Hepatocyte (in vitro differentiated cells): ENCODE data around the gene CERS5.

Source experiments
- CTCF ChIP-seq: fragments of 200-600 bp; sonication (generic); IDR thresholded peaks from 2 replicates; pipeline ENCODE4 v1.5.1; 2016; ENCODE audit warnings: antibody characterized with exemption, mild to moderate bottlenecking; ENCODE audit not compliant: poor library complexity
- EZH2phosphoT487 ChIP-seq: fragments of 200-600 bp; sonication (generic); IDR thresholded peaks from one replicate; pipeline ENCODE4 v1.6.1; 2018; ENCODE audit warnings: antibody characterized with exemption, mild to moderate bottlenecking, low read depth, moderate library complexity; ENCODE audit not compliant: unreplicated experiment, severe bottlenecking

- no peak for TF ChIP-seq CTCF
- TF ChIP-seq EZH2phosphoT487: no peak
Observed at GRCh38 chr12:50215033-50215432, 47.9 kb upstream of the CERS5 start.
